Glutamatergic neuron (in vitro differentiated cells): Measurements from ENCODE around the gene SMARCA2. TPM values are rescaled to one million over a fixed set of nuclear protein-coding genes. Genes with fewer than 3 reads are reported as not detected.

Source experiments
- DNase-seq: peaks from one replicate; pipeline ENCODE4 v3.0.0; 2022
- H3K27ac Mint-ChIP-seq: one replicate; pipeline ENCODE4 v1.8.0; 2020; ENCODE audit warnings: mild to moderate bottlenecking, mixed read lengths, inconsistent platforms; ENCODE audit not compliant: unreplicated experiment
- H3K27me3 Mint-ChIP-seq: one replicate; pipeline ENCODE4 v1.8.0; 2020; ENCODE audit warnings: mild to moderate bottlenecking, moderate library complexity, mixed read lengths, inconsistent platforms; ENCODE audit not compliant: unreplicated experiment
- H3K36me3 Mint-ChIP-seq: one replicate; pipeline ENCODE4 v1.8.0; 2020; ENCODE audit warnings: mild to moderate bottlenecking, mixed read lengths, inconsistent platforms; ENCODE audit not compliant: unreplicated experiment
- H3K4me1 Mint-ChIP-seq: one replicate; pipeline ENCODE4 v1.8.0; 2020; ENCODE audit warnings: mild to moderate bottlenecking, low read depth, mixed read lengths, inconsistent platforms; ENCODE audit not compliant: unreplicated experiment
- H3K4me3 Mint-ChIP-seq: one replicate; pipeline ENCODE4 v1.8.0; 2020; ENCODE audit warnings: mild to moderate bottlenecking, mixed read lengths, inconsistent platforms; ENCODE audit not compliant: unreplicated experiment
- H3K9me3 Mint-ChIP-seq: one replicate; pipeline ENCODE4 v1.8.0; 2020; ENCODE audit warnings: mild to moderate bottlenecking, moderate library complexity, mixed read lengths, inconsistent platforms; ENCODE audit not compliant: unreplicated experiment
- CTCF ChIP-seq: fragments of 200-600 bp; sonication (generic); IDR thresholded peaks from one replicate; pipeline ENCODE4 v1.5.0; 2021; ENCODE audit not compliant: partially characterized antibody, unreplicated experiment
- total RNA-seq: library from RNA; stranded (reverse); fragmentation: NEBNext Ultra II Directional; extraction: Animal tissue kit (Norgen Biotek cat#: 25700); gene quantifications from one replicate; pipeline ENCODE4 v1.2.1, GENCODE V29; 2021; ENCODE audit not compliant: unreplicated experiment

Gene SMARCA2
- total RNA-seq, 1 donor from 2014 or later, result 14.5 TPM

DNA sequence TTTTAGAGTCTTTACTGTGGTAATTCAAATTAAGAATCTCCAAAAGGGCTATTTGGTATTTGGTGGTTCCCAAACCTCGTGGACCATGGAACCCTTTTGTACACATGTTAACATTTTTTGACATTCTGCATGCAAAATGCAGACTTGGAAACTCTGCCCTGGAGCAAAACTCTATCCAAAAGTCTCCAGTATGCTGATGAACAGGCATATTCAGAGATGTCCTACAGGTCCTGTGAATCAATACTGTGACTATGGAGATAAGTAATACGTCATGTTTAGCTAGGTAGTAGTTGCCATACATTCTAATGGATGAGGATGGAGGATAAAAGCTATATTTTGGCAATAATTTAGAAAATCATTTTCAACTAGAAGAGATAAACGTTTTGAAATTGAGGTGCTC lies 218.1 kb downstream of the SMARCA2 start:
- Mint-ChIP-seq H3K27me3 (peaks cover 2% of the 10 kb centered on the region), H3K36me3 (no peaks in the 10 kb centered on the region), H3K9me3 (peaks cover 2% of the 10 kb centered on the region), H3K4me3 (peak overlapping the region; percentile 17), H3K4me1 (peaks cover 19% of the 10 kb centered on the region), H3K27ac (peak overlapping the region; percentile 19)
- no peak for DNase-seq
- no peak for TF ChIP-seq CTCF

- peaks cover 2% of the 10 kb centered on the region for H3K27me3 Mint-ChIP-seq
- no peaks in the 10 kb centered on the region for H3K36me3 Mint-ChIP-seq
- peak overlapping the region; percentile 53 for H3K4me3 Mint-ChIP-seq
- DNase-seq, result peak; percentile 47
- TF ChIP-seq CTCF, result no peak
- peaks cover 19% of the 10 kb centered on the region for H3K4me1 Mint-ChIP-seq
- peaks cover 2% of the 10 kb centered on the region for H3K9me3 Mint-ChIP-seq
- peak overlapping the region; percentile 87 for H3K27ac Mint-ChIP-seq
These were observed 219.3 kb downstream of the SMARCA2 start for GRCh38 chr9:2234371-2234893.

DNA sequence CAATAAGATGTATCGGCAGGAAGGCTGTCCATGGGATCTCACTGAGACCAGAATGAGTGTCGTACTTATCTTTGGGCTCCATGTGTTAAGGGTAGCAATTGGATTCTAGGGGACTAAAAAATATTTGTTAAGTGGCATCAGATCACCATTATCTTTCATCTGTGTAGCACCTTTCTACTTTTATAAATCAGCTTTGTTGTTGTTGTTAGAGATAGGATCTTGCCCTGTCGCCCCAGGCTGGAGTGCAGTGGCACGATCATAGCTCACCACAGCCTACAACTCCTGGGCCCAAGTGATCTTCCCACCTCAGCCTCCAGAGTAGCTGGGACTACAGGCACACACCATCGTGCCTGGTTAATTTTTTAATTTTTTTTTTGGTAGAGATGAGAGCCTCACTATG lies 220.5 kb downstream of the SMARCA2 start:
- H3K36me3 Mint-ChIP-seq, result no peaks in the 10 kb centered on the region
- peaks cover 2% of the 10 kb centered on the region for H3K27me3 Mint-ChIP-seq
- no peak for DNase-seq
- peak overlapping the region; percentile 20 for H3K27ac Mint-ChIP-seq
- H3K9me3 Mint-ChIP-seq, result peaks cover 2% of the 10 kb centered on the region
- H3K4me3 Mint-ChIP-seq, result no peak overlapping the region
- TF ChIP-seq CTCF, result no peak
- peaks cover 19% of the 10 kb centered on the region for H3K4me1 Mint-ChIP-seq

DNA sequence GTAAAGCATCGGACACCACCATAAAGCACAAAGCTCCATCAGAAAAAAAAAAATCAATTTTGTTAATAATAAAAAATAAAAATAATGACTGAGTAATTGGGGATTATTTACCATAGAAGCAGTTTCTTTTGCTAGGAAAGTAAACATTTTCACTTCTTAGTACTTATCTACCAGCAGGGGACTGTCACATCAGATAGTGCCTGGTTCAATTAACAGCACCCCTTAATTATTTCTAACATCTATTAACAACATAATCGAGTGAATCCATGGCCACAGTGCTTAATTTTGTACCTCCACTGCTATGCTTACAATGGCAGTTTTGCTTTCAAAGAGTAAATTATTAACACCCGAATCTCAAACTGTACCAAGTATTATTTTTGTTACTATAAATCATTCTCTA lies 221.7 kb downstream of the SMARCA2 start:
- Mint-ChIP-seq H3K27ac (no peak overlapping the region), H3K4me1 (peaks cover 25% of the 10 kb centered on the region), H3K9me3 (peaks cover 4% of the 10 kb centered on the region), H3K27me3 (peaks cover 2% of the 10 kb centered on the region), H3K4me3 (no peak overlapping the region), H3K36me3 (no peaks in the 10 kb centered on the region)
- DNase-seq, result no peak
- TF ChIP-seq CTCF, result no peak

- no peaks in the 10 kb centered on the region for H3K27me3 Mint-ChIP-seq
- peak overlapping the region; percentile 96 for H3K4me3 Mint-ChIP-seq
- peaks cover 1% of the 10 kb centered on the region for H3K9me3 Mint-ChIP-seq
- peak; percentile 70 for TF ChIP-seq CTCF
- DNase-seq, result peak; percentile 78
- no peaks in the 10 kb centered on the region for H3K36me3 Mint-ChIP-seq
- peaks cover 14% of the 10 kb centered on the region for H3K4me1 Mint-ChIP-seq
- H3K27ac Mint-ChIP-seq, result peak overlapping the region; percentile 99
These were observed 226.3 kb downstream of the SMARCA2 start for GRCh38 chr9:2241461-2241835.
